ENCODE measurements around the gene LEFTY2.

DNA sequence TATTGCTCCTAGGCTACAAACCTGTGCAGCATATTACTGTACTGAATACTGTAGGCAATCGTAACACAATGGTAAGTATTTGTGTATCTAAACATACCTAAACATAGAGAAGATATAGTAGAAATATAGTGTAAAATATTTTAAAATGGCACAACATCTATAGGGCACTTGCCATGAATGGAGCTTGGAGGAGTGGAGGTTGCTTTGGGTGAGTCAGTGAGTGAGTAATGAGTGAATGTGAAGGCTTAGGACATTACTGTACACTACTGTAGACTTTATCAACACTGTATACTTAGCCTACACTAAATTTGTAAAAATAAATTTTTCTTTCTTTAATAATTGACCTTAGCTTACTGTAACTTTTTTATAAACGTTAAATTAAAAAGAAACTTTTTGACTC is 7.9 kb downstream of the LEFTY2 start:
- TF ChIP-seq, protein P1, sequence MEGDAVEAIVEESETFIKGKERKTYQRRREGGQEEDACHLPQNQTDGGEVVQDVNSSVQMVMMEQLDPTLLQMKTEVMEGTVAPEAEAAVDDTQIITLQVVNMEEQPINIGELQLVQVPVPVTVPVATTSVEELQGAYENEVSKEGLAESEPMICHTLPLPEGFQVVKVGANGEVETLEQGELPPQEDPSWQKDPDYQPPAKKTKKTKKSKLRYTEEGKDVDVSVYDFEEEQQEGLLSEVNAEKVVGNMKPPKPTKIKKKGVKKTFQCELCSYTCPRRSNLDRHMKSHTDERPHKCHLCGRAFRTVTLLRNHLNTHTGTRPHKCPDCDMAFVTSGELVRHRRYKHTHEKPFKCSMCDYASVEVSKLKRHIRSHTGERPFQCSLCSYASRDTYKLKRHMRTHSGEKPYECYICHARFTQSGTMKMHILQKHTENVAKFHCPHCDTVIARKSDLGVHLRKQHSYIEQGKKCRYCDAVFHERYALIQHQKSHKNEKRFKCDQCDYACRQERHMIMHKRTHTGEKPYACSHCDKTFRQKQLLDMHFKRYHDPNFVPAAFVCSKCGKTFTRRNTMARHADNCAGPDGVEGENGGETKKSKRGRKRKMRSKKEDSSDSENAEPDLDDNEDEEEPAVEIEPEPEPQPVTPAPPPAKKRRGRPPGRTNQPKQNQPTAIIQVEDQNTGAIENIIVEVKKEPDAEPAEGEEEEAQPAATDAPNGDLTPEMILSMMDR (IDR thresholded peaks at IDR 0.05; ENCODE audit: insufficient read depth, low read length): no peak
- TF ChIP-seq POLR2AphosphoS5 (IDR thresholded peaks at IDR 0.05; ENCODE audit: low read depth): no peak
- no peak for TF ChIP-seq GABPA (IDR thresholded peaks at IDR 0.05; ENCODE audit: low read depth)
- TF ChIP-seq, protein P2, sequence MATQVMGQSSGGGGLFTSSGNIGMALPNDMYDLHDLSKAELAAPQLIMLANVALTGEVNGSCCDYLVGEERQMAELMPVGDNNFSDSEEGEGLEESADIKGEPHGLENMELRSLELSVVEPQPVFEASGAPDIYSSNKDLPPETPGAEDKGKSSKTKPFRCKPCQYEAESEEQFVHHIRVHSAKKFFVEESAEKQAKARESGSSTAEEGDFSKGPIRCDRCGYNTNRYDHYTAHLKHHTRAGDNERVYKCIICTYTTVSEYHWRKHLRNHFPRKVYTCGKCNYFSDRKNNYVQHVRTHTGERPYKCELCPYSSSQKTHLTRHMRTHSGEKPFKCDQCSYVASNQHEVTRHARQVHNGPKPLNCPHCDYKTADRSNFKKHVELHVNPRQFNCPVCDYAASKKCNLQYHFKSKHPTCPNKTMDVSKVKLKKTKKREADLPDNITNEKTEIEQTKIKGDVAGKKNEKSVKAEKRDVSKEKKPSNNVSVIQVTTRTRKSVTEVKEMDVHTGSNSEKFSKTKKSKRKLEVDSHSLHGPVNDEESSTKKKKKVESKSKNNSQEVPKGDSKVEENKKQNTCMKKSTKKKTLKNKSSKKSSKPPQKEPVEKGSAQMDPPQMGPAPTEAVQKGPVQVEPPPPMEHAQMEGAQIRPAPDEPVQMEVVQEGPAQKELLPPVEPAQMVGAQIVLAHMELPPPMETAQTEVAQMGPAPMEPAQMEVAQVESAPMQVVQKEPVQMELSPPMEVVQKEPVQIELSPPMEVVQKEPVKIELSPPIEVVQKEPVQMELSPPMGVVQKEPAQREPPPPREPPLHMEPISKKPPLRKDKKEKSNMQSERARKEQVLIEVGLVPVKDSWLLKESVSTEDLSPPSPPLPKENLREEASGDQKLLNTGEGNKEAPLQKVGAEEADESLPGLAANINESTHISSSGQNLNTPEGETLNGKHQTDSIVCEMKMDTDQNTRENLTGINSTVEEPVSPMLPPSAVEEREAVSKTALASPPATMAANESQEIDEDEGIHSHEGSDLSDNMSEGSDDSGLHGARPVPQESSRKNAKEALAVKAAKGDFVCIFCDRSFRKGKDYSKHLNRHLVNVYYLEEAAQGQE (IDR thresholded peaks at IDR 0.05; ENCODE audit: insufficient replicate concordance, low read depth): no peak
- TF ChIP-seq SPI1 (IDR thresholded peaks at IDR 0.05; ENCODE audit: borderline replicate concordance, low read depth): no peak
